Mucosa of descending colon (tissue), 3 donors: ENCODE results near the gene LIPG. TPM values are rescaled to one million over a fixed set of nuclear protein-coding genes. Genes with fewer than 3 reads are reported as not detected.

Experiments
- ATAC-seq: fragments of 200-7000 bp; cut with Tn5 transposase; one replicate; pipeline ENCODE4 v1.9.1; 2020; ENCODE audit warnings: mild to moderate bottlenecking, moderate library complexity
- DNase-seq, 3 donors: peaks; one replicate each; pipeline ENCODE4 v3.0.0-alpha.2; 2020
- H3K36me3 ChIP-seq: fragments of 200-600 bp; one replicate; pipeline ENCODE4 v1.8.0; 2021; ENCODE audit warnings: low read depth, mild to moderate bottlenecking
- H3K4me1 ChIP-seq: fragments of 200-600 bp; one replicate; pipeline ENCODE4 v1.8.0; 2021; ENCODE audit warnings: low read depth, mild to moderate bottlenecking
- H3K4me3 ChIP-seq: fragments of 200-600 bp; one replicate; pipeline ENCODE4 v1.8.0; 2021; ENCODE audit warnings: mild to moderate bottlenecking
- H3K9me3 ChIP-seq: fragments of 200-600 bp; one replicate; pipeline ENCODE4 v1.8.0; 2021; ENCODE audit warnings: mild to moderate bottlenecking
- CTCF ChIP-seq: fragments of 200-600 bp; IDR thresholded peaks from one replicate; pipeline ENCODE4 v1.8.0; 2022; ENCODE audit warnings: antibody characterized with exemption, mild to moderate bottlenecking
- intact Hi-C, 2 donors: fragments of 100-400 bp; cut with DNase I in 1 of 2; cut with micrococcal nuclease in 1 of 2; formaldehyde crosslinking; loops; one replicate each; pipeline versions ENCODE4 v1.11.0 to v1.11.1; 2022; cut with DNase I, micrococcal nuclease
- total RNA-seq, 3 donors: library from RNA; stranded (reverse); fragmentation: NEBNext Ultra II Directional in 2 of 3; extraction: Animal tissue kit (Norgen Biotek cat#: 25700) in 2 of 3; gene quantifications; one replicate each; pipeline versions ENCODE4 v1.2.1 to v1.2.4, GENCODE V29; 2021 to 2023
- donor health status: DM: no; HTN: no; CAD: no; lungs with moderate emphysema.
- donor health status: DM: no; HTN: no; CAD: no.
- donor health status: DM: no; HTN: yes; CAD: no.

LIPG gene
- total RNA-seq, 3 donors from 2014 or later = 13.3 to 42.0 (median 13.8) TPM

GRCh38 chr18:49560277-49560623, 1.6 kb upstream of the LIPG start:
- H3K9me3 ChIP-seq = no peaks in the 10 kb centered on the region
- ATAC-seq (no peak), DNase-seq (no peak)
- no peaks in the 10 kb centered on the region for H3K36me3 ChIP-seq
- peaks cover 25% of the 10 kb centered on the region for H3K4me1 ChIP-seq
- intact Hi-C loops = no loop called here
- TF ChIP-seq CTCF = no peak
- no peak overlapping the region for H3K4me3 ChIP-seq

- Histone ChIP-seq H3K4me3 (peak overlapping the region; percentile 14), H3K36me3 (no peaks in the 10 kb centered on the region), H3K9me3 (no peaks in the 10 kb centered on the region), H3K4me1 (peaks cover 25% of the 10 kb centered on the region)
- DNase-seq = peak; percentile 62 to 69 (median 69)
- ATAC-seq = peak; percentile 60
- intact Hi-C loops = no loop called here
- no peak for TF ChIP-seq CTCF
Observed at GRCh38 chr18:49560624-49561288, 1.1 kb upstream of the LIPG start.

- ATAC-seq (peak; percentile 26), DNase-seq (peak; percentile 33 to 60 (median 53))
- intact Hi-C loops = no loop called here
- H3K36me3 ChIP-seq = no peaks in the 10 kb centered on the region
- TF ChIP-seq CTCF = no peak
- H3K4me1 ChIP-seq = peaks cover 25% of the 10 kb centered on the region
- no peak overlapping the region for H3K4me3 ChIP-seq
- H3K9me3 ChIP-seq = no peaks in the 10 kb centered on the region
Observed at GRCh38 chr18:49562481-49563129, 748 bp downstream of the LIPG start.

- intact Hi-C loops = no loop called here
- no peaks in the 10 kb centered on the region for H3K36me3 ChIP-seq
- no peak overlapping the region for H3K4me3 ChIP-seq
- peak; percentile 21 for ATAC-seq
- DNase-seq = no peak
- H3K9me3 ChIP-seq = no peaks in the 10 kb centered on the region
- H3K4me1 ChIP-seq = peaks cover 25% of the 10 kb centered on the region
- no peak for TF ChIP-seq CTCF
Observed at GRCh38 chr18:49563130-49563540, 1.3 kb downstream of the LIPG start.

- no peak for DNase-seq
- intact Hi-C loops = no loop called here
- TF ChIP-seq CTCF = no peak
- H3K9me3 ChIP-seq = no peaks in the 10 kb centered on the region
- H3K4me3 ChIP-seq = no peak overlapping the region
- no peak for ATAC-seq
- H3K36me3 ChIP-seq = no peaks in the 10 kb centered on the region
- H3K4me1 ChIP-seq = peaks cover 25% of the 10 kb centered on the region
Observed at GRCh38 chr18:49563701-49564517, 2.1 kb downstream of the LIPG start.
